HG03066 (cell line): ENCODE data around the gene MYOG.
A peak's percentile ranks its signal among the peaks of the same experiment; 100 is the strongest.

Source experiments
- ATAC-seq: cut with Tn5 transposase; IDR thresholded peaks from one replicate; pipeline ENCODE4 v1.9.1; 2021; ENCODE audit warnings: low read depth; ENCODE audit not compliant: unreplicated experiment

Gene MYOG

DNA sequence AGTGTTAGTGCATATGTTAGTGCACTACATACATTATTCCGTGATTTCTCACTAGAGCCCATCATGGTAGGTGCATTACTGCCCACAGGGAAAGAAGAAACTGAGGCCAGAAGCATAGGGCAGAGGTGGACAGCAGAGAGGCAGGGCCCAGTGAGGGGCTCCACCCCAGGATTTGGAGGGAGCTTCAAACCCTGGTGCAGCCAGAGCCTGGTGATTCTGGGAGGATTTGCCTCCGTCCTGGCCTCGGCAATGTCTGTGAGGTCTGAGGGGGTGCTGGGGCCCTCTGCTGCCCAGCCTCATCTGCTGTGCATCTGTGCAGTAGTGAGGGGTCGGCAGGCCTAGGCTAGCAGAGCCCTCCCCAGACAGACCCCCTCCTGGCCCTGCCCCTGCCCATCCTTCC lies 36.7 kb downstream of the MYOG start:
- ATAC-seq: no peak

DNA sequence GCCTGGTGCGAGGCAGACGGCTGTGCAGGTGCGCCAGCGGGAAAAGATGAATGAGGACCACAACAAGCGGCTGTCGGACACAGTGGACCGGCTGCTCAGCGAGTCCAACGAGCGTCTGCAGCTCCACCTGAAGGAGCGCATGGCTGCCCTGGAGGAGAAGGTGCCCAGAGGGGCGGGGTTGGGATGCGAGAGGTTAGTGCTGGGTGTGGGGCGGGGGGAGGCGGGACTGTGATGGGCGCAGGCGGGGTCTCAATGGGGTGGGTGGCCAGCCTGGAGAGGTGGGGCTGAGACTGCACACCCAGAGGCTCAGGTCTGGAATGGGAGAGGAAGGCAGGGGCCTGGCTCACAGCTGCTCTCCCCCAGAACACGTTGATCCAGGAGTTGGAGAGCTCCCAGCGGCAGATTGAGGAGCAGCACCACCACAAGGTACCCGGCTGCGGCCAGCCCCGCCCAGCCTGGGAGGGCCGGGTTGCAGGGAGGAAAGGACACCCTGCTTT lies 37.2 kb downstream of the MYOG start:
- ATAC-seq: no peak

DNA sequence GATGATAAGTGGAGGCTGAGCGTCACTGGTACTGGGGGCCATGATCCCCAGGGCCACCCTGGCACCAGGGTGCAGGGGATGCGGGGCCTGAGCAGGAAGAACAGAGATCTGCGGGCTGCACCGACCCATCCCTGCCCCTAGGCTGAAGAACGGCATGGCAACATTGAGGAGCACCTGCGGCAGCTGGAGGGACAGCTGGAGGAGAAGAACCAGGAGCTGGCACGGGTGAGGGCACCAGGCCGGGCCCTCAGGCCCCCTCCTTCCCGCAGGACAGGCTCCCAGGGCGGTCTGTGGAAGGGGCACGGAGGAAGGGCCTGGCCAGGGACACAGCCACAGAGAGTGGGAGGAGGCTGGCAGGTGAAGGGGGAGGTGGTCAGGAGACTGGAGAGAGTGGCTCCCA lies 37.7 kb downstream of the MYOG start:
- ATAC-seq: no peak

- no peak for ATAC-seq
Observed at GRCh38 chr1:203046984-203047630, 38.7 kb downstream of the MYOG start.

GRCh38 chr1:203045821-203046594 lies 39.8 kb downstream of the MYOG start:
- ATAC-seq: no peak

- no peak for ATAC-seq
Observed at GRCh38 chr1:203045336-203045735, 40.5 kb downstream of the MYOG start.

GRCh38 chr1:203044546-203045250 lies 41.1 kb downstream of the MYOG start:
- no peak for ATAC-seq

GRCh38 chr1:203043830-203044545 lies 41.8 kb downstream of the MYOG start:
- ATAC-seq: no peak

- no peak for ATAC-seq
Observed at GRCh38 chr1:203041351-203041932, 44.4 kb downstream of the MYOG start.

GRCh38 chr1:203040513-203041275 lies 45.1 kb downstream of the MYOG start:
- ATAC-seq: no peak

GRCh38 chr1:203039609-203040512 lies 46.0 kb downstream of the MYOG start:
- no peak for ATAC-seq

DNA sequence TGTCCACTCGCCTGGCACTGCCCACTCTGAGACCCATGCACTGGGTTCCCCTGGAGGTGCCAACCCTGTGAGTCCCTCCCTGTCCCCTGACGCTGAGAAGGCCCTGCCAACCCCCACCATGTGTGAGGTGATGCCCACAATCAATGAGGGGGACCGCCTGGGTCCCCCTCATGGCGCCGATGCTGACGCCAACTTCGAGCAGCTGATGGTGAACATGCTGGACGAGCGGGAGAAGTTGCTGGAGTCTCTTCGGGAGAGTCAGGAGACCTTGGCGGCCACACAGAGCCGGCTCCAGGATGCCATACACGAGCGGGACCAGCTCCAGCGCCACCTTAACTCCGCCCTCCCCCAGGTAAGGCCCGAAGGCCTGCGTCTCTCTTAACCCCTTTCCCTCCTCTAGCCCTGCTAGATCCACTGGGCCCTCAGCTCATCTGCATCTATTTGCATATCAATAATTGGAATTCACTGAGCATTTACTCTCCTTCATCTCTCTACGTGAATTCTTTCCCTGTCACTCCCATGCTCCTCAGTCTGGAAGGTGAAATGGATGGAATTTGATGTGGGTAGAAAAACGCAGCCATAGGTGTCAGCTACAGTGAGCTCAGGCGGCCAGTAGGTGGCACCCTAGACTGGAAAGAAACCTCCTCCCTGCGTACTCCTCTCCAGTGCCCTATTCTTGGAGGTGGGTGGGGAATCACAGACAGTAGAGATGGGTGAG lies 46.8 kb downstream of the MYOG start:
- ATAC-seq: no peak

GRCh38 chr1:203038217-203038741 lies 47.5 kb downstream of the MYOG start:
- ATAC-seq: peak; percentile 55

DNA sequence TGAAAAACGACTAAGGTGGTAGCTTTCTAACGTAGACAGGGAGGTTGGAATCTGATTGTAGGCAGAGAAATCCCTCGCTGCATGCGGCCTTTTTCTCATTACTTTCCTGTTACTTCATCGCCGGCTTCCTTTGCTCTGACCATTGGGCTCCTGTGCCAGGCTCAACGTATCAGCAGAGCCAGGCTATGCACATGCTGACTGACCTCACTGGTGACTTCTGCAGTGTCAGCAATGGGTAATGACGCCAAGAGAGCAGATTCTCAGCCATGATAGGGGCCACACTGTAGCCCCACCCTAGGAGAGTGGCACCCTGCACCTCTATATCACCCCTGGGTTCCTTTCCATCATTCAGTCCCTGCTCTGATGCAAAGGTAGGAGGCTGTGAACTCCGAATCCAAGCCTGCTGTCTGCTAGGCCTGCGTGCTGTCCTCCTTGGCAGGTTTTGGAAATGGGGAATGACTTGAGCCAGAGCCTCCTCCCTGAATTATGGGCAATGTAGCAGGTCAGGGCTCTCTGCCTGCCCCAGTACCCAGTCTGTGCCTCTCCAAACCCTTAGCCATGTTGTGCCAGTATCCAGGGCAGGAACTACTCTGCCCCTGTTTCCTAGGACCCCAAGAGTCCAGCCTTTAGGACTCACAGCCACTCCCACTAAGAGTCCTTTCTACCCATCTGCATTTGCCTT lies 48.2 kb downstream of the MYOG start:
- ATAC-seq: no peak

DNA sequence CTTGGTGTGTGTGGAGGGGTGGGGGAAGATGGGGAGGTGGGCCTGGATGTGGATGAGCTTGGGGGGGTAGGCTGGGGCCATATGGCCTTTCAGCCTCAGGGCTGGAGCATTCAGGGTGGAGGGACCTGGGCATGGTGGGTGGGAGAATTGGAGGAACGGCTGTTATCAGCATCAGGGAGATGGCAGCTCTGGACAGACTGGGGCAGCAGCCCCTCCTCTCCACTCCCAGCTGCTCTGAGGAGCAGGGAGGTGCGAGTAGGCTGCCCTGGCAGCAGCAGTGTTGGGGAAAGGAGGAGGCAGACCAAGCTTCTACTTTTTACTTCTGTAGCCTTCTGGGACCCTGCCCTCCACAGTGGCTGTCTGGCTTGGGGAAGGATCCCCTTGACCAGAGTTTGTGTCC lies 49.3 kb downstream of the MYOG start:
- no peak for ATAC-seq

GRCh38 chr1:203036135-203036534 lies 49.7 kb downstream of the MYOG start:
- ATAC-seq: no peak
